ENCODE measurements around the gene KEL.

- TF ChIP-seq CTCF (IDR thresholded peaks at IDR 0.05) (no peak), POLR2AphosphoS5 (IDR thresholded peaks at IDR 0.05) (no peak)
Observed at GRCh38 chr7:142941541-142941940, 20.6 kb downstream of the KEL start.

Measured in upper lobe of left lung (tissue), 4 donors.